K562 (cell line): Measurements from ENCODE around the gene GON7. TPM values are rescaled to one million over a fixed set of nuclear protein-coding genes. Genes with fewer than 3 reads are reported as not detected.

Experiments
- ATAC-seq: fragments of 200-7000 bp; cut with Tn5 transposase; 3 replicates; pipeline ENCODE4 v1.9.1; 2020; ENCODE audit warnings: moderate library complexity
- BruUV-seq: library from RNA; stranded (reverse); fragments of 400-500 nt; replicated peaks from 2 replicates; lab custom pipeline; 2021; lab: Mats Ljungman, UMichigan
- CTCF ChIA-PET: fragments of 300-600 bp; formaldehyde crosslinking; extraction: SDS; loops from one replicate; lab custom pipeline; 2021; ENCODE audit warnings: low intra/inter-chr PET ratio; lab: Yijun Ruan, JAX
- POLR2A ChIA-PET: fragments of 300-600, 350-650 bp; sonication (Branson Sonifier 250); formaldehyde crosslinking; extraction: SDS; loops from one replicate; lab custom pipeline; 2021; ENCODE audit warnings: antibody characterized with exemption, inconsistent platforms; lab: Yijun Ruan, JAX
- DNase-seq, 4 experiments: peaks; one replicate each; pipeline versions ENCODE4 v3.0.0 to v3.0.0-alpha.2; 2011 to 2018; ENCODE audit warnings: low spot score in 3 of 4, mixed read lengths in 3 of 4; ENCODE audit errors: extremely low read depth in 1 of 4
- FAIRE-seq: peaks from 2 replicates; lab custom pipeline; 2011; peaks lifted over from hg19 to GRCh38; lab: Jason Lieb, UNC
- H2AFZ ChIP-seq: 2 replicates; pipeline ENCODE4 v1.6.0; 2011; ENCODE audit warnings: low read depth, low read length, control low read depth, inconsistent platforms
- H3K27ac ChIP-seq: fragments of 200-600 bp; 3 replicates; pipeline ENCODE4 v1.8.0; 2011; ENCODE audit warnings: low read depth, mild to moderate bottlenecking, control low read depth, inconsistent platforms, low read length, moderate library complexity, mixed read lengths; ENCODE audit errors: extremely low read depth
- H3K27me3 ChIP-seq, 2 experiments: fragments of 300-600 bp in 1 of 2; 2 replicates in 1 of 2; 3 replicates in 1 of 2; pipeline versions ENCODE4 v1.6.0 to v1.8.0; 2011; ENCODE audit warnings: inconsistent platforms in 2 of 2, low read length in 2 of 2, mild to moderate bottlenecking in 1 of 2, mixed read lengths in 1 of 2, moderate library complexity in 1 of 2; ENCODE audit not compliant: control insufficient read depth in 2 of 2, insufficient read depth in 2 of 2
- H3K36me3 ChIP-seq: fragments of 300-600 bp; 3 replicates; pipeline ENCODE4 v1.8.0; 2011; ENCODE audit warnings: mild to moderate bottlenecking, low read length, inconsistent platforms; ENCODE audit not compliant: control insufficient read depth, insufficient read depth
- H3K4me1 ChIP-seq, 2 experiments: fragments of 200-600 bp in 1 of 2; replicated peaks in 1 of 2; 2 replicates in 1 of 2; 3 replicates in 1 of 2; pipeline versions ENCODE4 v1.5.1 to v1.8.0; 2011; ENCODE audit warnings: inconsistent platforms in 2 of 2, low read length in 2 of 2, mild to moderate bottlenecking in 1 of 2, mixed read lengths in 1 of 2, moderate library complexity in 1 of 2; ENCODE audit not compliant: control insufficient read depth in 2 of 2, insufficient read depth in 2 of 2
- H3K4me2 ChIP-seq: 2 replicates; pipeline ENCODE4 v1.6.1; 2011; ENCODE audit warnings: low read length, control low read depth, inconsistent platforms, mixed read lengths; ENCODE audit not compliant: insufficient read depth
- H3K4me3 ChIP-seq: fragments of 200-600 bp; sonication (generic), shearing (Covaris generic); 2 replicates; pipeline ENCODE4 v1.5.1; 2016; ENCODE audit warnings: control low read depth, inconsistent platforms
- H3K79me2 ChIP-seq: fragments of 200-600 bp; 3 replicates; pipeline ENCODE4 v1.8.0; 2011; ENCODE audit warnings: low read length, inconsistent platforms; ENCODE audit not compliant: control insufficient read depth, insufficient read depth
- H3K9ac ChIP-seq, 2 experiments: 2 replicates each; pipeline versions ENCODE4 v1.6.0 to v1.6.1; 2011; ENCODE audit warnings: low read depth in 2 of 2, low read length in 2 of 2, control low read depth in 1 of 2, inconsistent platforms in 1 of 2, mild to moderate bottlenecking in 1 of 2, mixed read lengths in 1 of 2; ENCODE audit not compliant: insufficient read depth in 1 of 2
- H3K9me1 ChIP-seq: one replicate; pipeline ENCODE4 v1.6.0; 2011; ENCODE audit warnings: inconsistent platforms, mild to moderate bottlenecking, low read length, moderate library complexity; ENCODE audit not compliant: control insufficient read depth, insufficient read depth
- H3K9me3 ChIP-seq: replicated peaks from 2 replicates; pipeline ENCODE4 v1.5.1; 2011; ENCODE audit warnings: low read depth, low read length, inconsistent platforms; ENCODE audit not compliant: control insufficient read depth, insufficient read depth
- H4K20me1 ChIP-seq: replicated peaks from 2 replicates; pipeline ENCODE4 v1.6.1; 2011; ENCODE audit warnings: low read length, inconsistent platforms, mixed read lengths; ENCODE audit not compliant: control insufficient read depth, insufficient read depth
- GABPB2 ChIP-seq: fragments of 250-450 bp; sonication (Bioruptor Pico); conservative IDR thresholded peaks from 2 replicates; pipeline ENCODE4 v1.5.1; 2021; ENCODE audit warnings: mild to moderate bottlenecking
- POLR3G ChIP-seq: IDR thresholded peaks from 2 replicates; pipeline ENCODE4 v1.6.1; 2011; ENCODE audit not compliant: insufficient read length, insufficient replicate concordance; ENCODE audit errors: extremely low read depth
- RHOXF2B ChIP-seq: fragments of 250-450 bp; sonication (Bioruptor Pico); conservative IDR thresholded peaks from 2 replicates; pipeline ENCODE4 v1.5.1; 2021
- ZNF41 ChIP-seq: fragments of 250-450 bp; sonication (Bioruptor Pico); conservative IDR thresholded peaks from 2 replicates; pipeline ENCODE4 v1.4.0; 2020; ENCODE audit warnings: mild to moderate bottlenecking
- WGBS: fragments of 100-300 bp; shearing (Covaris generic); methylation state at CpG from one replicate; pipeline ENCODE4 v1.1.6; 2016; ENCODE audit warnings: low coverage, mixed read lengths; ENCODE audit not compliant: insufficient coverage; ENCODE audit errors: missing lambda C conversion rate; 5-methylcytosine and 5-hydroxymethylcytosine counted together
- in situ Hi-C: fragments of 300-500 bp; cut with MboI; formaldehyde crosslinking; loops from 4 replicates; pipeline ENCODE4 v1.15.0; 2018; ENCODE audit warnings: inconsistent platforms, mixed read lengths
- intact Hi-C: fragments of 100-400 bp; cut with micrococcal nuclease; formaldehyde crosslinking; loops from 2 replicates; pipeline ENCODE4 v1.14.2; 2022
- polyA plus RNA-seq, 8 experiments: library from polyadenylated mRNA; depleted of rRNA in 4 of 8; stranded (reverse) in 5 of 8; unstranded in 3 of 8; fragments of >200 nt; fragmentation: Nextera tagmentation in 2 of 8; fragmentation: Illumina TruSeq in 1 of 8; extraction: Ambion mirVana in 2 of 8; extraction: Trizol in 1 of 8; gene quantifications; 2 replicates each; pipeline versions ENCODE4 v1.2.1 to v1.2.3, GENCODE V29; 2011 to 2014; ENCODE audit warnings: inconsistent platforms in 1 of 8, missing spikeins in 1 of 8
- total RNA-seq, 7 experiments: library from RNA; depleted of rRNA in 6 of 7; stranded (reverse); fragments of >200 nt in 6 of 7; fragmentation: Illumina TruSeq in 2 of 7; extraction: Trizol in 2 of 7; gene quantifications; 2 replicates each; pipeline versions ENCODE4 v1.2.1 to v1.2.3, GENCODE V29; 2011 to 2021; ENCODE audit warnings: low replicate concordance in 1 of 7
- TF ChIP-seq, protein P1 (sequence below): sonication (generic); formaldehyde crosslinking; IDR thresholded peaks from 2 replicates; pipeline ENCODE4 v1.8.0; 2023; ENCODE audit warnings: mild to moderate bottlenecking, missing genetic modification reagents
- TF ChIP-seq, protein P2 (sequence below): IDR thresholded peaks from 3 replicates; pipeline ENCODE4 v1.6.1; 2011; ENCODE audit warnings: borderline replicate concordance, mild to moderate bottlenecking; ENCODE audit not compliant: insufficient read length, insufficient read depth

Gene GON7
- total and polyA plus RNA-seq, 9 of the 15 experiments (the other 6 are each of a cell fraction or from before 2014, with no cell fraction given): 13.7 to 34.0 (median 23.9) TPM

DNA sequence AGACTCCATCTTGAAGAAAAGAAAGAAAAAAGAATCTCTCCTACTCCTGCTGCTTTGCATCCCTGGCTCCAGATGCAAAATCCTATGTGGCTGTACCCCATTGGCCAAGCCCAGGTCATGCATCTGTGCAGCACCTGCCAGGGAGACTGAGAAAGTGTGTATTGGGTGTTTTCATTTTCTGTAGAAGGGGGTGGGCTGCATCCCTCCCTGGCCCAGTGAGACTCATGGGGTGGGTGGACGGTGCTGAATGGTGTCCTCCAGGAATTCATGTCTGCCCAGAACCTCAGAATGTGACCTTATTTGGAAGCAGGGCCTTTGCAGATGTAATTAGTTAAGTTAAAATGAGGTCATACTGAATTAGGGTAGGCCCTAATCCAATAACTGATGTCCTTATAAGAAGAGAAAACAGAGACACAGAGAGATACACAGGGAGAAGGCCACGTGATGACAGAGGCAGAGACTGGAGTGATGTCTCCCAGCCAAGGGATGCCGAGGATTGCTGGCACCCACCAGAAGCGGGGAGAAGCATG is 45.4 kb downstream of the GON7 start:
- POLR2A ChIA-PET: no interaction called here
- Histone ChIP-seq H2AFZ (no peak overlapping the region), H3K36me3 (no peaks in the 10 kb centered on the region), H4K20me1 (no peaks in the 10 kb centered on the region), H3K27ac (no peak overlapping the region), H3K4me3 (no peak overlapping the region), H3K27me3 (no peaks in the 10 kb centered on the region), H3K9ac (no peak overlapping the region), H3K79me2 (no peaks in the 10 kb centered on the region), H3K4me1 (no peaks in the 10 kb centered on the region; a peak in 1 of 5 replicates), H3K9me3 (no peaks in the 10 kb centered on the region), H3K4me2 (no peak overlapping the region), H3K9me1 (no peaks in the 10 kb centered on the region)
- BruUV-seq: no TSS peak
- in situ Hi-C loops (no loop called here), intact Hi-C loops (no loop called here)
- DNase-seq (no peak), FAIRE-seq (no peak), ATAC-seq (no peak)
- CTCF ChIA-PET: interaction anchor here (2.7 kb wide), 1 partner anchor 48 kb away, joined by 11 read pairs; no protein-coding TSS in a partner anchor
- TF ChIP-seq RHOXF2B (no peak), POLR3G (no peak), GABPB2 (CRISPR knock-in tag) (no peak), ZNF41 (CRISPR knock-in tag) (no peak)
- TF ChIP-seq, protein P1, sequence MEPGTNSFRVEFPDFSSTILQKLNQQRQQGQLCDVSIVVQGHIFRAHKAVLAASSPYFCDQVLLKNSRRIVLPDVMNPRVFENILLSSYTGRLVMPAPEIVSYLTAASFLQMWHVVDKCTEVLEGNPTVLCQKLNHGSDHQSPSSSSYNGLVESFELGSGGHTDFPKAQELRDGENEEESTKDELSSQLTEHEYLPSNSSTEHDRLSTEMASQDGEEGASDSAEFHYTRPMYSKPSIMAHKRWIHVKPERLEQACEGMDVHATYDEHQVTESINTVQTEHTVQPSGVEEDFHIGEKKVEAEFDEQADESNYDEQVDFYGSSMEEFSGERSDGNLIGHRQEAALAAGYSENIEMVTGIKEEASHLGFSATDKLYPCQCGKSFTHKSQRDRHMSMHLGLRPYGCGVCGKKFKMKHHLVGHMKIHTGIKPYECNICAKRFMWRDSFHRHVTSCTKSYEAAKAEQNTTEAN: no peak
- TF ChIP-seq, protein P2, sequence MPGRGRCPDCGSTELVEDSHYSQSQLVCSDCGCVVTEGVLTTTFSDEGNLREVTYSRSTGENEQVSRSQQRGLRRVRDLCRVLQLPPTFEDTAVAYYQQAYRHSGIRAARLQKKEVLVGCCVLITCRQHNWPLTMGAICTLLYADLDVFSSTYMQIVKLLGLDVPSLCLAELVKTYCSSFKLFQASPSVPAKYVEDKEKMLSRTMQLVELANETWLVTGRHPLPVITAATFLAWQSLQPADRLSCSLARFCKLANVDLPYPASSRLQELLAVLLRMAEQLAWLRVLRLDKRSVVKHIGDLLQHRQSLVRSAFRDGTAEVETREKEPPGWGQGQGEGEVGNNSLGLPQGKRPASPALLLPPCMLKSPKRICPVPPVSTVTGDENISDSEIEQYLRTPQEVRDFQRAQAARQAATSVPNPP: no peak
- 13% methylated on average over 1 of the region's 4 CpGs for WGBS
